ENCODE results near the gene TSC2. TPM values are rescaled to one million over a fixed set of nuclear protein-coding genes. Genes with fewer than 3 reads are reported as not detected.
A peak's percentile ranks its signal among the peaks of the same experiment; 100 is the strongest.

Gene TSC2
- total and polyA plus RNA-seq, 9 of the 15 experiments (the other 6 are each of a cell fraction or from before 2014, with no cell fraction given): 1.3 to 68.1 (median 16.6) TPM

DNA sequence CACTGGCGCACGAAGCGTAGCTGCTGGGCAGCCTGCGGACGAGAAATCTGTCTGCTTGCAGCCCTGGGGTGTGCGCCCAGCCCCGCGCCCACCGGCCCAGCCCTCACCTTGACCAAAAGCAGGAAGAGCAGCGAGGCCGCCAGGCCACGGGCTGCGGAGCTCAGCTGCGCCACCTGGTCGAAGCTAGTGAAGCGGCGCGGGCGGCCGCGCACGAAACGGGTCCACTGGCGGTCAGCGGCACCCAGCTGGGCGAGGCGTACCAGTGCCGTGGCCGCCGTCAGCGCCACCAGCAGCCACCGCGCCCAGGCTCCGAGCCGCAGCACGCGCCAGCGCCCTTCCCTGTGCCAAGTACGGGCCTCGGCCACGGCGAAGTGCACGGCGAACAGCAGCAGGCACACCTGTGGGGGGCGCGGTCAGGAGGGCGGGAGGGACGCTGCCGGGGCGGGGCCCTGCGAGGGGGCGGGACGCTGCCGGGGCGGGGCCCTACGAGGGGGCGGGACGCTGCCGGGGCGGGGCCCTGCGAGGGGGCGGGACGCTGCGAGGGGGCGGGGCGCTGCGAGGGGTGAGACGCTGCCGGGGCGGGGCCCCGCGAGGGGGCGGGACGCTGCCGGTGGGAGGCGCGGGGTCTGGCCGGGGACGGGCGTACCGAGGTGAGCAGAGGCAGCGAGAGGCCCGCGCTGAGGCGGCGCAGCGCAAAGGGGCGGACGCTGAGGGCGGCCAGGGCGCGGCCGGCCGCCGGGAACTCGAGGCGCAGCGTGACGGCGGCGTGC, 43.2 kb downstream of the TSC2 start:
- BruUV-seq (replicated peaks): no TSS peak
- 98% methylated on average over 19 of the region's 101 CpGs for WGBS (ENCODE audit: insufficient coverage, low coverage, missing lambda C conversion rate)
- intact Hi-C loops (cut with micrococcal nuclease) (no loop called here), in situ Hi-C loops (cut with MboI) (no loop called here)
- no peaks in the 10 kb centered on the region for H3K9me3 ChIP-seq (replicated peaks; ENCODE audit: control insufficient read depth, insufficient read depth, low read depth, low read length)
- peak in 3 of 4 experiments; percentile 51 to 80 (median 59) for DNase-seq (ENCODE audit: extremely low read depth in 1 of 4, low spot score in 3 of 4)
- no peak overlapping the region for H3K4me3 ChIP-seq
- peaks cover 0 to 26% of the 10 kb centered on the region in 2 experiments; a peak in 1 of 5 replicates for H3K4me1 ChIP-seq (replicated peaks in 1 of 2; ENCODE audit: control insufficient read depth in 2 of 2, insufficient read depth in 2 of 2, low read length in 2 of 2)
- no peak overlapping the region for H3K9ac ChIP-seq (ENCODE audit: insufficient read depth in 1 of 2, low read depth in 2 of 2, low read length in 2 of 2)
- H3K4me2 ChIP-seq (ENCODE audit: insufficient read depth, low read length): no peak overlapping the region
- H4K20me1 ChIP-seq (replicated peaks; ENCODE audit: control insufficient read depth, insufficient read depth, low read length): no peaks in the 10 kb centered on the region
- peak; percentile 56 for ATAC-seq
- ChIA-PET POLR2A (interaction anchor here (1.4 kb wide), 1 partner anchor 10 kb away, joined by 10 read pairs; no protein-coding TSS in a partner anchor), CTCF (ENCODE audit: low intra/inter-chr PET ratio) (no interaction called here)
- no peak for FAIRE-seq
- H3K79me2 ChIP-seq (ENCODE audit: control insufficient read depth, insufficient read depth, low read length): no peaks in the 10 kb centered on the region
- H2AFZ ChIP-seq (ENCODE audit: low read depth, low read length): no peak overlapping the region
- H3K27ac ChIP-seq (ENCODE audit: extremely low read depth, low read depth, low read length): no peak overlapping the region
- H3K36me3 ChIP-seq (ENCODE audit: control insufficient read depth, insufficient read depth, low read length): peaks cover 74% of the 10 kb centered on the region; the same call in 2 of the 3 replicates
- H3K27me3 ChIP-seq (ENCODE audit: control insufficient read depth in 2 of 2, insufficient read depth in 2 of 2, low read length in 2 of 2): no peaks in the 10 kb centered on the region
- H3K9me1 ChIP-seq (ENCODE audit: control insufficient read depth, insufficient read depth, low read length): no peaks in the 10 kb centered on the region
- peak; percentile 12 for TF ChIP-seq RBM22 (IDR thresholded peaks at IDR 0.05; ENCODE audit: low read depth, low read length, poor library complexity, severe bottlenecking)
- TF ChIP-seq HNRNPL (IDR thresholded peaks at IDR 0.05; ENCODE audit: low read depth, low read length): peak; percentile 52; the same call in 1 of the 2 replicates
- TF ChIP-seq XRCC5 (IDR thresholded peaks at IDR 0.05; ENCODE audit: low read depth, low read length): no peak
- TF ChIP-seq, protein P1, sequence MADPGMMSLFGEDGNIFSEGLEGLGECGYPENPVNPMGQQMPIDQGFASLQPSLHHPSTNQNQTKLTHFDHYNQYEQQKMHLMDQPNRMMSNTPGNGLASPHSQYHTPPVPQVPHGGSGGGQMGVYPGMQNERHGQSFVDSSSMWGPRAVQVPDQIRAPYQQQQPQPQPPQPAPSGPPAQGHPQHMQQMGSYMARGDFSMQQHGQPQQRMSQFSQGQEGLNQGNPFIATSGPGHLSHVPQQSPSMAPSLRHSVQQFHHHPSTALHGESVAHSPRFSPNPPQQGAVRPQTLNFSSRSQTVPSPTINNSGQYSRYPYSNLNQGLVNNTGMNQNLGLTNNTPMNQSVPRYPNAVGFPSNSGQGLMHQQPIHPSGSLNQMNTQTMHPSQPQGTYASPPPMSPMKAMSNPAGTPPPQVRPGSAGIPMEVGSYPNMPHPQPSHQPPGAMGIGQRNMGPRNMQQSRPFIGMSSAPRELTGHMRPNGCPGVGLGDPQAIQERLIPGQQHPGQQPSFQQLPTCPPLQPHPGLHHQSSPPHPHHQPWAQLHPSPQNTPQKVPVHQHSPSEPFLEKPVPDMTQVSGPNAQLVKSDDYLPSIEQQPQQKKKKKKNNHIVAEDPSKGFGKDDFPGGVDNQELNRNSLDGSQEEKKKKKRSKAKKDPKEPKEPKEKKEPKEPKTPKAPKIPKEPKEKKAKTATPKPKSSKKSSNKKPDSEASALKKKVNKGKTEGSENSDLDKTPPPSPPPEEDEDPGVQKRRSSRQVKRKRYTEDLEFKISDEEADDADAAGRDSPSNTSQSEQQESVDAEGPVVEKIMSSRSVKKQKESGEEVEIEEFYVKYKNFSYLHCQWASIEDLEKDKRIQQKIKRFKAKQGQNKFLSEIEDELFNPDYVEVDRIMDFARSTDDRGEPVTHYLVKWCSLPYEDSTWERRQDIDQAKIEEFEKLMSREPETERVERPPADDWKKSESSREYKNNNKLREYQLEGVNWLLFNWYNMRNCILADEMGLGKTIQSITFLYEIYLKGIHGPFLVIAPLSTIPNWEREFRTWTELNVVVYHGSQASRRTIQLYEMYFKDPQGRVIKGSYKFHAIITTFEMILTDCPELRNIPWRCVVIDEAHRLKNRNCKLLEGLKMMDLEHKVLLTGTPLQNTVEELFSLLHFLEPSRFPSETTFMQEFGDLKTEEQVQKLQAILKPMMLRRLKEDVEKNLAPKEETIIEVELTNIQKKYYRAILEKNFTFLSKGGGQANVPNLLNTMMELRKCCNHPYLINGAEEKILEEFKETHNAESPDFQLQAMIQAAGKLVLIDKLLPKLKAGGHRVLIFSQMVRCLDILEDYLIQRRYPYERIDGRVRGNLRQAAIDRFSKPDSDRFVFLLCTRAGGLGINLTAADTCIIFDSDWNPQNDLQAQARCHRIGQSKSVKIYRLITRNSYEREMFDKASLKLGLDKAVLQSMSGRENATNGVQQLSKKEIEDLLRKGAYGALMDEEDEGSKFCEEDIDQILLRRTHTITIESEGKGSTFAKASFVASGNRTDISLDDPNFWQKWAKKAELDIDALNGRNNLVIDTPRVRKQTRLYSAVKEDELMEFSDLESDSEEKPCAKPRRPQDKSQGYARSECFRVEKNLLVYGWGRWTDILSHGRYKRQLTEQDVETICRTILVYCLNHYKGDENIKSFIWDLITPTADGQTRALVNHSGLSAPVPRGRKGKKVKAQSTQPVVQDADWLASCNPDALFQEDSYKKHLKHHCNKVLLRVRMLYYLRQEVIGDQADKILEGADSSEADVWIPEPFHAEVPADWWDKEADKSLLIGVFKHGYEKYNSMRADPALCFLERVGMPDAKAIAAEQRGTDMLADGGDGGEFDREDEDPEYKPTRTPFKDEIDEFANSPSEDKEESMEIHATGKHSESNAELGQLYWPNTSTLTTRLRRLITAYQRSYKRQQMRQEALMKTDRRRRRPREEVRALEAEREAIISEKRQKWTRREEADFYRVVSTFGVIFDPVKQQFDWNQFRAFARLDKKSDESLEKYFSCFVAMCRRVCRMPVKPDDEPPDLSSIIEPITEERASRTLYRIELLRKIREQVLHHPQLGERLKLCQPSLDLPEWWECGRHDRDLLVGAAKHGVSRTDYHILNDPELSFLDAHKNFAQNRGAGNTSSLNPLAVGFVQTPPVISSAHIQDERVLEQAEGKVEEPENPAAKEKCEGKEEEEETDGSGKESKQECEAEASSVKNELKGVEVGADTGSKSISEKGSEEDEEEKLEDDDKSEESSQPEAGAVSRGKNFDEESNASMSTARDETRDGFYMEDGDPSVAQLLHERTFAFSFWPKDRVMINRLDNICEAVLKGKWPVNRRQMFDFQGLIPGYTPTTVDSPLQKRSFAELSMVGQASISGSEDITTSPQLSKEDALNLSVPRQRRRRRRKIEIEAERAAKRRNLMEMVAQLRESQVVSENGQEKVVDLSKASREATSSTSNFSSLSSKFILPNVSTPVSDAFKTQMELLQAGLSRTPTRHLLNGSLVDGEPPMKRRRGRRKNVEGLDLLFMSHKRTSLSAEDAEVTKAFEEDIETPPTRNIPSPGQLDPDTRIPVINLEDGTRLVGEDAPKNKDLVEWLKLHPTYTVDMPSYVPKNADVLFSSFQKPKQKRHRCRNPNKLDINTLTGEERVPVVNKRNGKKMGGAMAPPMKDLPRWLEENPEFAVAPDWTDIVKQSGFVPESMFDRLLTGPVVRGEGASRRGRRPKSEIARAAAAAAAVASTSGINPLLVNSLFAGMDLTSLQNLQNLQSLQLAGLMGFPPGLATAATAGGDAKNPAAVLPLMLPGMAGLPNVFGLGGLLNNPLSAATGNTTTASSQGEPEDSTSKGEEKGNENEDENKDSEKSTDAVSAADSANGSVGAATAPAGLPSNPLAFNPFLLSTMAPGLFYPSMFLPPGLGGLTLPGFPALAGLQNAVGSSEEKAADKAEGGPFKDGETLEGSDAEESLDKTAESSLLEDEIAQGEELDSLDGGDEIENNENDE (IDR thresholded peaks at IDR 0.05; ENCODE audit: low read depth, low read length): no peak
- TF ChIP-seq POLR2G (IDR thresholded peaks at IDR 0.05; ENCODE audit: low read depth, low read length): peak; percentile 68
- no peak for TF ChIP-seq FOXA1 (IDR thresholded peaks at IDR 0.05; ENCODE audit: borderline replicate concordance)
- TF ChIP-seq TCF3 (CRISPR knock-in tag; IDR thresholded peaks at IDR 0.05): no peak
- TF ChIP-seq RAD51 (IDR thresholded peaks at IDR 0.05; ENCODE audit: borderline replicate concordance, low read depth): no peak

Data from K562 (cell line).